ES-I3 (cell line): ENCODE measurements around the gene CYP26B1.
A peak's percentile ranks its signal among the peaks of the same experiment; 100 is the strongest.

Source experiments
- H3K36me3 ChIP-seq: 2 replicates; pipeline ENCODE4 v1.6.1; 2013; ENCODE audit warnings: mild to moderate bottlenecking, low read length, control low read depth, moderate library complexity; ENCODE audit not compliant: insufficient read depth
- H3K4me1 ChIP-seq: 2 replicates; pipeline ENCODE4 v1.6.1; 2013; ENCODE audit warnings: mild to moderate bottlenecking, control low read depth, low read length; ENCODE audit not compliant: insufficient read depth
- H3K9ac ChIP-seq: 2 replicates; pipeline ENCODE4 v1.6.1; 2013; ENCODE audit warnings: low read depth, mild to moderate bottlenecking, low read length, moderate library complexity
- H3K9me3 ChIP-seq: 2 replicates; pipeline ENCODE4 v1.6.1; 2013; ENCODE audit warnings: mild to moderate bottlenecking, low read length, moderate library complexity; ENCODE audit not compliant: control insufficient read depth, insufficient read depth

The CYP26B1 gene

DNA sequence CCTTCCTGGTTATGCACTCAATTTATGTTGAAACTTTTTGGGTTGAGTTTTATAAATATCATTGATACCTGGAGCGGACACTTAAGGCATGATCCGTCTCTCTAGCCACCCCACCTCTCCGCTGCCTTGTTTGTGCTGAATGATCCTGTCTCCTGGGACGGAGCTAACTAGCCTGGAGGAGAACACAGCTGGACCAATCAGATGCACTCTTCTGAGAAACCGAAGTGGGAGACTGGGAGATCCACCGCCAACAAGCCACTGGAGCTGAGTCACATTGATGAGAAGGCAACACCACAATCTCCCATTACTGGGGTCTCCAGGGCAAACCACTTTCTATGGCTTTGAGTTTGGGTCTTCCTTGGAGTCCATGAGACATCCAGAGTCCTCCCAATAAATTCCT, 29.3 kb downstream of the CYP26B1 start:
- Histone ChIP-seq H3K9me3 (no peaks in the 10 kb centered on the region), H3K9ac (no peak overlapping the region), H3K4me1 (peaks cover 13% of the 10 kb centered on the region), H3K36me3 (no peaks in the 10 kb centered on the region)

DNA sequence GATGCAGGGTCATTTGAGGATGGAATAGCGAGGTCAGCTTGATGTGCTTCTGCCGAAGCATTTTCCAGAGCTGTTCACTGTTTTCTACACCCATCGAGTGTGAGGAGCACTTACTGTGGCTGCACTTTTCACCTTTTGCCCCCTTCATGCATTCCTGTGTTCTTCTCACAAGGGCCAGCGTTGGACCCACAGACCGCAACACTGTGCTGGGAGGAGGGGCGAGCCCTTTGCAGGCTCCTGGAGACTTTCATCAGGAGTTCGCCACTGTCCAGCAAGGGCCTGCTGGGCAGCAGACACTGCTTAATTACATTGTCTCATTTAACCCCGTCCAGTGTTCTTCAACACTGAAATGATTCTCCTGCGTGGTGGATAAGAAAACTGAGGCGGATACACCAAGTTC, 29.9 kb downstream of the CYP26B1 start:
- H3K36me3 ChIP-seq, result no peaks in the 10 kb centered on the region
- no peaks in the 10 kb centered on the region for H3K9me3 ChIP-seq
- no peak overlapping the region for H3K9ac ChIP-seq
- H3K4me1 ChIP-seq, result peaks cover 13% of the 10 kb centered on the region

- Histone ChIP-seq H3K9me3 (0 out of 2 replicates have a peak, but pooled peaks cover 4% of the 10 kb centered on the region), H3K4me1 (peaks cover 13% of the 10 kb centered on the region), H3K36me3 (no peaks in the 10 kb centered on the region), H3K9ac (no peak overlapping the region)
Measured at GRCh38 chr2:72117029-72117428, 30.6 kb downstream of the CYP26B1 start.

DNA sequence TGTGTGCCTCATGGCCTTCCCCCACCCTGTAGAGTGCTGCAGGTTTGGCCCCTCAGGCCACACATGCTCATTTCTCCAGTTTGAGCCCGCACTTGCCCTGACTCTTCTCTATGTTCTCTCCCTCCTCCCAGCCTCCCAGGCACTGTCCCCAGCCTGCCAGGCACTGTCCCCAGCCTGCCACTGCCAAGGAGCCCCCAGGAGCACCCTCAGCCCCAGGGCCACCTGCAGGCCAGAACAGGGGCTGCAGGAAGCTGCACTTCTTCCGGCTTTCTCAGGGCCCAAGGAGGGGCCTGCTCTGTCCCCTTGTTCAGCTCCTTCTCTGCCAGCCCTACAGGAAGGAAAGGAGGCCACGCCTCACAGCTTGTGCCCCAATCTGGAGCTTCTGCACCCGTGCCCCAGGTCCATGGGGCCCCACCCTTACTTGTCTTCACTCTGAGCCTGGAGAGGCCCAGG, 31.6 kb downstream of the CYP26B1 start:
- Histone ChIP-seq H3K9me3 (0 out of 2 replicates have a peak, but pooled peaks cover 4% of the 10 kb centered on the region), H3K4me1 (peaks cover 13% of the 10 kb centered on the region), H3K9ac (no peak overlapping the region), H3K36me3 (no peaks in the 10 kb centered on the region)

DNA sequence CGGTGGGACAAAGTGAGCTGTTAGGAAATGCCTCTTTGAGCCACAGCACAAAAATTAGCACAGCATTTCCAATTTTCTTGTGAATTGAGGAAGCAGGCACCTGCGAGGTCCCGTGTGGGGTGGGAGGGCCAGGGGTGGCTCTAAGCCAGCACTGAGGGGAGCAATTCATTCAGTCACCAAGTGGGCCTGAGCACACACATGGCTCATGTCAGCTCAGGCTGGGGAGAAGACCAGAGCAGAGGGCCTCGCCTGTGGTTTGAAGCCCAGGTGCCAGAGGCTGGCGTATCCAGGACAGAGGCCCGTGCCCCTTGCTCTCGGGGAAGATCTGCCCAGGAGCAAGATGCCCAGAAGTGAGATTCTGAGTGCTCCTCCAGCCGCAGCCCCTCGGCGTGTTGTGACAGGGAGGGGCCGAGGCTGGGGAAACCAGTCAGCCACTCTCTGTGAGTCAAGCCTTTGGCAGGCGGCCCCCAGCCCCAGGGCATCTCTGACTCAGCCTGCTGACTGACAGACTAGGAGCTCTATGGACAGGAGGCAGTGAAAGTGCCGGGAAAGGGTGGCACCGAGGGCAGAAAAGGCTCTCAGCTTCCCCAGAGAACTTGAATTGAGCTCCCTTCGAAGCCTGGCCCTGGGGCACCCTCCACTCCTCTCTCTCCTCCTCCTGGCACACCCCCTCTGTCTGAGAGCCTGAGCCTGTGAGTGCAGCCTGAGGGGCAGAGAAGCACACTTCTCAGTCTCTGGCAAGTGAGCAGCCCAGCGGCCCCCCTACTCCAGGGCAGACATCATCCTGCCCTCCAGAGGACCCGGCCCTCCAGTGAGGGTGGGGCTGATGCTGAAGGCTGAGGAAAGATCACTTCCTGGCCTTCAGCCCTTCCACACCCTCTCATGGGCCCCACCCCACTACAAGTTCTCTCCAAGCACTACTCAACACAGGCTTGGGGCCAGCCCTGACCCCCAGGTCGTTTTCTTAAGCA, 32.3 kb downstream of the CYP26B1 start:
- 0 out of 2 replicates have a peak, but pooled peaks cover 4% of the 10 kb centered on the region for H3K9me3 ChIP-seq
- H3K9ac ChIP-seq, result peak overlapping the region; percentile 26; the same call in 1 of the 2 replicates
- no peaks in the 10 kb centered on the region for H3K36me3 ChIP-seq
- peaks cover 13% of the 10 kb centered on the region for H3K4me1 ChIP-seq

DNA sequence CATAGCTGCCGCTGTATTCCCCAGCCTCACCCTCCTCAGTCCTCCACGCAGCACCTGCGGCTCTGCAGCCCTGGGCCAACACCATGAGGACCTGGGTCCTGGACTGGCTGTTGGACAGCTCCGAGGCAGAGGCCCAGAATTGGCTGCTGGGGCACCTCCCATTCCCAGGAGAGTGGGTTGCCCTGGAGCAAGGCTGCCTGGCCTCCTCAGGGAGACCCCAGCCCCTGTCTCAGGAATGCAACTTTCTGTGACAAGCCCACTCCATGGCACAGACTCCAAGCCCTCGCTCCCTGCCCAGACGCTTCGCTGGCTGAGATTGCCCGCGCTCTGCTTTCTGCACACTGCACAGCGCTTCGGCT, 33.0 kb downstream of the CYP26B1 start:
- H3K9me3 ChIP-seq, result 0 out of 2 replicates have a peak, but pooled peaks cover 4% of the 10 kb centered on the region
- peaks cover 13% of the 10 kb centered on the region for H3K4me1 ChIP-seq
- no peak overlapping the region for H3K9ac ChIP-seq
- no peaks in the 10 kb centered on the region for H3K36me3 ChIP-seq

DNA sequence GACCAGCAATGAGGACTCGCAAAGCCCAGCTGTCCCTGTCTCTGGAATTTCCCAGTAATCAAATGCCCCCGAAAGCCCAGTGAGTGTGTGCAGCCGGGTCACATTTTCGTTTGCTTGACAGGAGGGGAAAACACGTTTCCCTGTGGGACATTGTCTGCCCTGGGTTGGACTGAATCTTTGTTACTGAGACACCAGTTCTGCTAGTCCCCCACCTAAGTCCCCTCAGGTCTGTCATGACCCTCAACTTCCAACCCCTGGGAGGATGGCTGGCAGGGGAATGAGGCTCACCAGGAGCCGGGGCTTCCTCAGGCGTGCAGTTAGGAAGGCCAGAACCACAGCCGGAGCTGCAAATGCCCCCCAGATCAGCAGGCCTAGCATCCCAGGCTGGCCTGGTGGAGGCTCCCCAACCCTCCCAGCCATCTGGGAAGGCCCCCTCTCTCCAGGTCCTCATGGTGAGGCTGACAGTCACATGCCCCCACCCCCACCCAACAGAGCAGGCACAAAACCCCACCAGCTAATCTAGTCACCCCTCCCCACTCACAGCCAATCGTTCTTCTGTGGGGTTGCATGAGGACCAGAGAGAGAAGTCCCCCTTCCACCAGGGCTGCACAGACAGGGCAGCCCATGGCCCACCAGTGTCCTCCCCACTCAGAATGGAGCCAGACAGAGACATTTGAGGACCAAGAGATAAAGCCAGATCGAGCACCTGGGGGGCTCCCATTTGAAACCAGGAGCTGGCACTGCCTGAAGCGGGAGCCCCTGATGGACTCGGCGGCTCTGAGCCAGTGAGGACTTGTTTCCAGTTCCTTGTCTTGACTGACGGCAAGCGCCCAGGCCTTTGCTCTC, 33.6 kb downstream of the CYP26B1 start:
- H3K4me1 ChIP-seq, result peaks cover 13% of the 10 kb centered on the region

GRCh38 chr2:72112981-72113846, 34.4 kb downstream of the CYP26B1 start:
- Histone ChIP-seq H3K36me3 (no peaks in the 10 kb centered on the region), H3K4me1 (peaks cover 13% of the 10 kb centered on the region), H3K9ac (no peak overlapping the region), H3K9me3 (0 out of 2 replicates have a peak, but pooled peaks cover 4% of the 10 kb centered on the region)

More for the DNA sequence above, 33.6 kb downstream of the CYP26B1 start:
- H3K9ac ChIP-seq, result no peak overlapping the region
- 0 out of 2 replicates have a peak, but pooled peaks cover 4% of the 10 kb centered on the region for H3K9me3 ChIP-seq
- no peaks in the 10 kb centered on the region for H3K36me3 ChIP-seq

GRCh38 chr2:72112401-72112800, 35.3 kb downstream of the CYP26B1 start:
- Histone ChIP-seq H3K9me3 (0 out of 2 replicates have a peak, but pooled peaks cover 4% of the 10 kb centered on the region), H3K9ac (no peak overlapping the region), H3K36me3 (no peaks in the 10 kb centered on the region), H3K4me1 (peaks cover 13% of the 10 kb centered on the region)

- Histone ChIP-seq H3K36me3 (no peaks in the 10 kb centered on the region), H3K9ac (no peak overlapping the region), H3K4me1 (peaks cover 8% of the 10 kb centered on the region; the same call in 1 of the 2 replicates)
Measured at GRCh38 chr2:72111061-72111460, 36.6 kb downstream of the CYP26B1 start.

GRCh38 chr2:72109904-72110303, 37.8 kb downstream of the CYP26B1 start:
- Histone ChIP-seq H3K9me3 (0 out of 2 replicates have a peak, but pooled peaks cover 4% of the 10 kb centered on the region), H3K9ac (no peak overlapping the region), H3K36me3 (no peaks in the 10 kb centered on the region)

More at GRCh38 chr2:72111061-72111460, 36.6 kb downstream of the CYP26B1 start:
- H3K9me3 ChIP-seq, result 0 out of 2 replicates have a peak, but pooled peaks cover 4% of the 10 kb centered on the region

GRCh38 chr2:72109291-72109690, 38.4 kb downstream of the CYP26B1 start:
- Histone ChIP-seq H3K36me3 (no peaks in the 10 kb centered on the region), H3K9ac (no peak overlapping the region), H3K4me1 (0 out of 2 replicates have a peak, but pooled peaks cover 4% of the 10 kb centered on the region)

More at GRCh38 chr2:72109904-72110303, 37.8 kb downstream of the CYP26B1 start:
- peaks cover 9% of the 10 kb centered on the region; the same call in 1 of the 2 replicates for H3K4me1 ChIP-seq

DNA sequence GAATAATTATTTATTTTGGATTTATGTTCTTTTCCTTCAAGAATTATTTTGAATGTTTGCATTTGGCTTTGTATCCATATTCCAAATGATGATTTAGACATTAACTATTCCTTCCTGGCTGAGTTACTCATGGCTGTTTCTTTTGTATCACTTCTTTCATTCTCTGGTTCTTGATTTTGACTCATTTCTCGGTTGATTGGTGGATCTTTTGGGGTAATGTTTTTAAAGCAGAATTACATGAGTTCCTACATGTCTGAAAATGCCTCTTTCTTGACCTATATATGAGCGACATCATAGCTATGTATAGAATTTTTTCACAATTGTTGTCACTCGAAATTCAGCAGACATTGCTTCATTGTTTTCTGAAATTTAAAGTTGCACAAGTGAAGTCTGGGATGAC, 39.5 kb downstream of the CYP26B1 start:
- H3K9me3 ChIP-seq, result 0 out of 2 replicates have a peak, but pooled peaks cover 4% of the 10 kb centered on the region

More at GRCh38 chr2:72109291-72109690, 38.4 kb downstream of the CYP26B1 start:
- H3K9me3 ChIP-seq, result 0 out of 2 replicates have a peak, but pooled peaks cover 4% of the 10 kb centered on the region

More for the DNA sequence above, 39.5 kb downstream of the CYP26B1 start:
- no peaks in the 10 kb centered on the region for H3K36me3 ChIP-seq
- H3K4me1 ChIP-seq, result 0 out of 2 replicates have a peak, but pooled peaks cover 4% of the 10 kb centered on the region
- H3K9ac ChIP-seq, result no peak overlapping the region
